Measurements from ENCODE around the gene MYO15B. TPM values are rescaled to one million over a fixed set of nuclear protein-coding genes. Genes with fewer than 3 reads are reported as not detected.

The MYO15B gene
- total RNA-seq, 1 experiment from 2014 or later, result 7.1 TPM

DNA sequence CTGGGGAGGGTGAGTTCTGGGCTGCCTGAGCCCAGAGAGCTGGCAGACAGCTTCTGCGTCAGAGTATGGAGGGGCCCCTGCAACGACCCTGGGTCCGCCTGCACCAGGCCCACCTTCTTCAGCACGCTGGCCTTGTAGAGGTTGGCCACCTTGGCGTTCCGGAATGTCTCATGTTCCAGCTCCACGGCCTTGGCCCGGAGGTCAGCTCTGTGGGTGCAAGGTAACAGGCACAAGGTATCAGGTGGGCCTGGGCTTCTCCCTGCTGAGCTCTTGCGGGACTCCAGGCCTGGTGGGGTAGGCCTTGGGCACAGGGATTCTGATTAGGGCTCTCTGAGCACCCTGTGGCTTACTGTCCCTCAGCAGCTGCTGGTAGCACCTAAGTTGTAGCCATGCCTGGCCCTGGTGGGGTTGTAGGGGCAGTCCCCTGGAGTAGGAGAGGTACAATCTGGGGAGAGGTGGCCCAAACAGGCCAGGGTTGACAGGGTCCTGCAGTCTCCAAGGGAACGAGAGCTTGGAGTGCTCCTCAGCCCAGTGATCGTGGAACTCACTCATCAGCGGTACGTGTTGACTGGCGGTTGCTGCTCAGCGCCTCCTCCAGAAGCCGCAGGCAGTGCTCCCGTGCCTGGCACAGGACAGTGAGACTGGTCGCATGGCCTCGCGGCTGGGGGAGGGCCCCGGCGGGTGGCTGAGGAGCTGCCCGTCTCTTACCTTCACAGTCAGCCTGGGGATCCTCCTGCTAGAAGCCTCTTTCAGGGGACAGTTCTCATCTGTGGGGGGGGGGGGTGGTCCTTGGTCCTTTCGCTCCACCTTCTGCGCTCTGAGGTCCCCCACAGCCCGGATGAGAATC lies 42.7 kb downstream of the MYO15B start:
- ChIA-PET POLR2A (ENCODE audit: unreplicated experiment) (no interaction called here), CTCF (interaction anchor here (0.5 to 0.6 kb wide), 3 partner anchors 48 to 103 kb away, joined by 4 to 14 read pairs (median 8); no protein-coding TSS in a partner anchor)
- ATAC-seq (no peak), DNase-seq (no peak)
- no peak overlapping the region for H3K4me3 ChIP-seq (ENCODE audit: low read length)
- H3K79me2 ChIP-seq (ENCODE audit: low read length), result no peaks in the 10 kb centered on the region
- no peak overlapping the region for H2AFZ ChIP-seq (ENCODE audit: low read length)
- no peak overlapping the region for H3K4me2 ChIP-seq (ENCODE audit: low read length)
- no peak overlapping the region for H3K27ac ChIP-seq (ENCODE audit: low read length)
- BruUV-seq (replicated peaks), result no TSS peak
- H3K9me2 ChIP-seq (replicated peaks; ENCODE audit: low read length), result no peaks in the 10 kb centered on the region
- no peaks in the 10 kb centered on the region for H4K20me1 ChIP-seq (ENCODE audit: low read length)
- TF ChIP-seq, protein P1, sequence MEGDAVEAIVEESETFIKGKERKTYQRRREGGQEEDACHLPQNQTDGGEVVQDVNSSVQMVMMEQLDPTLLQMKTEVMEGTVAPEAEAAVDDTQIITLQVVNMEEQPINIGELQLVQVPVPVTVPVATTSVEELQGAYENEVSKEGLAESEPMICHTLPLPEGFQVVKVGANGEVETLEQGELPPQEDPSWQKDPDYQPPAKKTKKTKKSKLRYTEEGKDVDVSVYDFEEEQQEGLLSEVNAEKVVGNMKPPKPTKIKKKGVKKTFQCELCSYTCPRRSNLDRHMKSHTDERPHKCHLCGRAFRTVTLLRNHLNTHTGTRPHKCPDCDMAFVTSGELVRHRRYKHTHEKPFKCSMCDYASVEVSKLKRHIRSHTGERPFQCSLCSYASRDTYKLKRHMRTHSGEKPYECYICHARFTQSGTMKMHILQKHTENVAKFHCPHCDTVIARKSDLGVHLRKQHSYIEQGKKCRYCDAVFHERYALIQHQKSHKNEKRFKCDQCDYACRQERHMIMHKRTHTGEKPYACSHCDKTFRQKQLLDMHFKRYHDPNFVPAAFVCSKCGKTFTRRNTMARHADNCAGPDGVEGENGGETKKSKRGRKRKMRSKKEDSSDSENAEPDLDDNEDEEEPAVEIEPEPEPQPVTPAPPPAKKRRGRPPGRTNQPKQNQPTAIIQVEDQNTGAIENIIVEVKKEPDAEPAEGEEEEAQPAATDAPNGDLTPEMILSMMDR (conservative IDR thresholded peaks at IDR 0.05; ENCODE audit: low read depth, low read length), result no peak
- TF ChIP-seq EZH2phosphoT487 (IDR thresholded peaks at IDR 0.05; ENCODE audit: borderline replicate concordance, low read length) (no peak), EZH2 (IDR thresholded peaks at IDR 0.05; ENCODE audit: low read length, unreplicated experiment) (no peak)
- no peak overlapping the region for H3K9ac ChIP-seq (ENCODE audit: low read length)
- no peaks in the 10 kb centered on the region for H3F3A ChIP-seq (ENCODE audit: low read length, unreplicated experiment)
- H3K9me3 ChIP-seq (ENCODE audit: low read length), result no peaks in the 10 kb centered on the region
- H3K4me1 ChIP-seq (ENCODE audit: insufficient read depth, low read length), result peaks cover 16% of the 10 kb centered on the region
- intact Hi-C loops (cut with micrococcal nuclease), result loop anchor here (5.0 kb wide), 1 partner anchor 113 kb away; the partner anchor contains the start of genes CASKIN2 and TSEN54
- H3K36me3 ChIP-seq (ENCODE audit: low read depth, low read length), result no peaks in the 10 kb centered on the region
- H3K27me3 ChIP-seq (ENCODE audit: low read length), result no peaks in the 10 kb centered on the region

DNA sequence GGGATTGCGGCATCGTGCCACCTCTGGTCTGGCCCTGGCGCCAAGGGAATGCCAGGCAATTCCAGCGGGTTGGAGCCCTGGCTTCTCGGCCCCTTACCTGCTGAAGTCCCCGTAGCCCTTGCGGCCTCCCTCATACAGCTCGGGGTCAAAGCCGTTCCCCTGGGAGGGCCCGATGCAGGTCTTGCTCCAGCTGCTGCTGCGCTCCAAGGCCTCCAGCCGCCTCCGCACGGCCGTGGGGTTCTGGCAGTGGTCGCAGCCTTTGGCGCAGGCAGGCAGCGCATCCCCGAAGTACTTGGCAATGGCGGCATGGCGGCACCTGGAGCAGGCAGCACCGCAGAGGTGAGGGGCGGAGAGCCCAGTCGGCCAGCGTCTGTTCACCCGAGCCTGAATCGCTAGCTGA lies 43.8 kb downstream of the MYO15B start:
- Histone ChIP-seq H3K79me2 (ENCODE audit: low read length) (no peaks in the 10 kb centered on the region), H3K27me3 (ENCODE audit: low read length) (no peaks in the 10 kb centered on the region), H4K20me1 (ENCODE audit: low read length) (no peaks in the 10 kb centered on the region), H3K9ac (ENCODE audit: low read length) (no peak overlapping the region), H3K36me3 (ENCODE audit: low read depth, low read length) (no peaks in the 10 kb centered on the region), H3K9me2 (replicated peaks; ENCODE audit: low read length) (no peaks in the 10 kb centered on the region), H2AFZ (ENCODE audit: low read length) (no peak overlapping the region), H3F3A (ENCODE audit: low read length, unreplicated experiment) (no peaks in the 10 kb centered on the region), H3K4me2 (ENCODE audit: low read length) (no peak overlapping the region), H3K27ac (ENCODE audit: low read length) (no peak overlapping the region), H3K9me3 (ENCODE audit: low read length) (no peaks in the 10 kb centered on the region), H3K4me1 (ENCODE audit: insufficient read depth, low read length) (peaks cover 16% of the 10 kb centered on the region), H3K4me3 (ENCODE audit: low read length) (no peak overlapping the region)
- no TSS peak for BruUV-seq (replicated peaks)
- ChIA-PET CTCF (no interaction called here), POLR2A (ENCODE audit: unreplicated experiment) (no interaction called here)
- ATAC-seq (no peak), DNase-seq (no peak)
- TF ChIP-seq, protein P1 (conservative IDR thresholded peaks at IDR 0.05; ENCODE audit: low read depth, low read length), result no peak
- TF ChIP-seq EZH2 (IDR thresholded peaks at IDR 0.05; ENCODE audit: low read length, unreplicated experiment), result no peak
- no peak for TF ChIP-seq EZH2phosphoT487 (IDR thresholded peaks at IDR 0.05; ENCODE audit: borderline replicate concordance, low read length)
- intact Hi-C loops (cut with micrococcal nuclease), result loop anchor here (5.0 kb wide), 1 partner anchor 114 kb away; the partner anchor contains the start of genes CASKIN2 and TSEN54

Data from PC-3 (cell line).